GM18951 (cell line): ENCODE results near the gene TBC1D9B.

Experiments used
- POLR2A ChIP-seq: IDR thresholded peaks from 4 replicates; pipeline ENCODE4 v1.6.1; 2011; ENCODE audit warnings: mild to moderate bottlenecking; ENCODE audit not compliant: insufficient read length, insufficient read depth; ENCODE audit errors: extremely low read depth
- in situ Hi-C: fragments of 300-500 bp; cut with MboI; formaldehyde crosslinking; loops from one replicate; pipeline ENCODE4 v1.12.0; 2022; ENCODE audit warnings: low sequenced_read_pairs, mixed read lengths, inconsistent platforms; ENCODE audit not compliant: unreplicated experiment

The TBC1D9B gene

DNA sequence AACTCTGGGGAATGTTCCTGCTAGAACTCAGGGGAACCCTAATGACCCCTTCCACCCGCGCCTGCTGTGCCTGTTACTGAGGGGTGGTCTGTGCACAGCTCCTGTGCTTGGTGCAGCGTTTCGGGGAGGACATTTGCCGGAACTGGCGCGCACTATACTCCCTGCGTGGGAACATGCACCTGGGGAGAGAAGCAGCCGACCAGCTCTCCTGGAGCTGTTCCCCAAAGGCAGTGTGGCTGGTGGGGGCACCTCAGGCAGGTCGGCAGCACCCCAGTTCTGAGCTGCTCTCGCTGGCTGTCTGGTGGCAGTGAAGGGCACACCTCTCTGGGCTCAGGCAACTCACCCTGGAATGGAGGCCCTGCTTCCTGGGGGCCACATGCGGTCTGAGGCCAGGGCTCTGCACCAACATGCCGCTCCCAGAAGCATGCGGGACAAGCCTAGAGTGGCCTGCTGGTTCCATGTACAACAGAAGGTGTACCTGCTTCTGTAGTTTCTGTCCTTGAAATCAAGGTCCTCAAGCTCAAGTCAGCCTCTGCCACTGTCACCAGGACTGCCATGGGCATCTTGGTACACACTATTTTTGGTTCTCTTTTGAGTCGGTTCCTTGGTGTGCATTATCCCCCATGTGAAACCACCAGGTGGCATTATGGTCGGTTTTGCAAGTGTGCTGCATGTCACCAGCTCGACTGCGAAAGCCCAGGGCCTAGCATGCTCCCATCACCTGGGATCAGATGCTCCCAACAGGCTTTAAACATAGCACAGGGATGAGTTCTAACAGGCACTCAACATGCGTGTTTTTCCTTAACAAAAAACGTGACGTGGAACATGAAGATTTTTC lies 41.2 kb downstream of the TBC1D9B start:
- no peak for TF ChIP-seq POLR2A
- in situ Hi-C loops: no loop called here

DNA sequence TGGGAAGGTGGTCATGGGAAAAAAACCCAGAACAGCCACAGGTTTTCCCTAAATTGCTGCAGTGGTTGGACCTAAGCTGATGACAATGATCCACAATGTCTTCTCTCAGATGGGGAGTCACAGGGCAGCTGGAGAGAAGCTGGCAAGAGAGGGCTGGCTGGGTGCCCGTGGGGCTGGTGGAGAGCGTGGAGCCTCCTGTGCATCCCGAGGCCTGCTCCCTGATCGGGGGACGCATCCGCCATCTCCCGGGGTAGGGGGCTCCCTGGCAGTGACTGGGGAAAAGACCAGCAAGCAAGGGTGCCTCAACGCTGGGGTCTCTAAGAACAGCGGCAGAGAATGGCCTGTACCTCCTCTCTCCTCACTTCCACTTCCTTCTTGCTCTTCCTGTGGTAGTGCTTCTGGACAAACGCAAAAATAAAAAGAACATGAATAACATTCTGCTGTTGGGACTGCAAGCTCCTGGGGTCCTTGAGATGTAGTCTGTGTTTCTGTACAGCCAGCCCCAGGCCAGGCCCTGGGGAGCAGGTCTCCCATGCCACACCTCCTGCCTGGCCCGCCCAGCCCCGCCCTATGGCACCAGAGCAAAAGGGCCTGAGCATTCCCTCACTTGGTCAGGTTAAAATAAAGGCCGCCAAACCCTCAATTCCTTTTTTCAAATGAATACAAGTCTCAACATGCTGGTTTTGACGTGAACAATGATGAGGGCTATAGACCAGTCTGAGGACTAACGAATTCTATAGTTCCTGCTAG lies 42.0 kb downstream of the TBC1D9B start:
- in situ Hi-C loops: no loop called here
- TF ChIP-seq POLR2A: no peak

DNA sequence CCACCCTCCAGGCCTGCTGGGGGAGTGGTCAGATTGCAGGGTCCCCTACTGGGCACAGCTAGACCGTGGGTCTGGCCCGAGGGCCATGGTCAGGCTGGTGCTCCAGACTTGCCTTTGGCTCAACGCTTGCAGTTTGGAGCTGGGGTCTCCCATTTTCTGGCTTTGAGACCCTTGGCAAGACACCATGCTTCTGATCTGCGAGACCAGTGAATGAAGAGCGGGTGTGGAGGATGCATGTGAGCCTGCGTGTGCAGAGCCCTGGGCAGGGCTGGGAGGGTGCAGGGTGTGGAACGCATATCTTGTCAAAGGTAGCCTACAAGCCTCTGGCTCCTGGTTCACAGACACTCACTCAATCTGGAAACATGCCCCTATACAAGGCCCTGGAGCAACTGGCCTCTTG lies 43.0 kb downstream of the TBC1D9B start:
- no peak for TF ChIP-seq POLR2A
- in situ Hi-C loops: no loop called here

DNA sequence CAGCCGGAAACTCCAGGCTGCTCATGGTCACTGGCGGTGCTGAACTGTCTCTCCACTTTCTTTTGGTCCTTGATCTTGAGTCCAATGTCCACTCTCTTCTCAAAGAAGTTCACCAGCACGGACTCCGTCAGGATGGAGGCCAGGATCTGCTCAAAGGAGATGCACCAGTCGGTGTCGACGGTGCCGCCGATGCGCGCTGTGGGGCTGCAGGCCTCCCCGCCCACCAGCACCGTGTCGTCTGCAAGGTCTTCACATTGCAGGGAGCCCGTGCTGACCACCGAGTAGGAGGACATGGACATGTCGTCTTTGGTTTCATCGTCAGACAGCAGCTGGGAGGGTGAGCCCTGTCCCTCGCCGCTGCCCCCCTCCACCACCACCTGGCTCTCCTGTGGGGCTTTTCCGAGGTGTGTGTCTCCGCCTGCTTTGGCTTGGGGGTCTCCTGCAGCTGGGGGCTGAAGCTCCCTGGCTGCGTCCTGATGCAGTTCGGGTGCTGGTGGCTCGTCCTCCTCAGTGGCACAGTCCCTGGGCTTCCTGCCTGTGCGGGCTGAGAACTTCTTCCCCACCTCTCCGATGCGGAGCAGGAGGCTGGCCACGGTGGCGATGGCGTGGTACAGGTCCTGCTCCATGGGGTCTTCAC lies 44.1 kb downstream of the TBC1D9B start:
- in situ Hi-C loops: no loop called here
- no peak for TF ChIP-seq POLR2A

DNA sequence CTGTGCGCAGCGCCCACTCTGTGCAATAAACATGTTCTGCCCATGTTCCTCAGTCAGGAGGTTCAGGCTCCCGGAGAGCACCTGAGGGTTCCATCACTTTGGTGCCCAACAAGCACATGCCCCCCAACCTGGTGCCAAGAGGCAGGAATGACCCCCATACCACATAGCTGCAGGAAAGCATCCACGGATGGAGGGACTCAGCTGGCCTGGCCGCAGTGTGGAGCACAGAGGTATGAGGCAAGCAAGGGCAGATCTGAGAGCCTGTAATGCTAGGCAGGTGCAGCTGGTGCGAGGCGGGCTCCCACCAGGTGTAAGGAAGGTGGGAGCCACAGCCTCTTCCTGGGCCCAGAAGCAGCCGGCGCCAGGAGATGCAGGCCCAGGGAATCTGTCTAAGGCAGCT lies 44.8 kb downstream of the TBC1D9B start:
- in situ Hi-C loops: no loop called here
- no peak for TF ChIP-seq POLR2A

GRCh38 chr5:179862296-179862695 lies 45.4 kb downstream of the TBC1D9B start:
- in situ Hi-C loops: no loop called here
- no peak for TF ChIP-seq POLR2A

- in situ Hi-C loops: no loop called here
- TF ChIP-seq POLR2A: no peak
These were observed 47.4 kb downstream of the TBC1D9B start for GRCh38 chr5:179860301-179860700.

- in situ Hi-C loops: no loop called here
- TF ChIP-seq POLR2A: peak; percentile 82
These were observed 48.9 kb downstream of the TBC1D9B start, which contains the start of gene MRNIP for GRCh38 chr5:179858586-179859427. MRNIP (minus strand) TSS chr5:179858817; CDS start chr5:179858796, 21 bp downstream.

DNA sequence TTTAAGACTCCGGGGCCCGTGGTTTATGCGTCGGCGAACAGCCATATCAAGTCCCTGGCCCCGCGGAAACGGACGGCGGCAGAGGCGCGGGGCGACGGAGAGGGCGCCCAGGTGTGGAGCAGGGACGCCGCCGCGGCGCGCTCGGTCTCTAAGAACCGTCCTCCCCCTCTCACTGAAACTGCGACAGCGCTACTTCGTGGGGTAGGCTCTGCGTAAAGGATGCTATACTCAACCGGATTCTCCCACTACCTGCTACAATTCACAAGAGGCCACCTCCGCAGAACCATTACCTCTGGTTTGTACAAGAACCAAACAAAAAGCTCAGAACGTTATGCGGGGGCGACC lies 49.5 kb downstream of the TBC1D9B start:
- in situ Hi-C loops: no loop called here
- TF ChIP-seq POLR2A: no peak

GRCh38 chr5:179854356-179854755 lies 53.3 kb downstream of the TBC1D9B start:
- TF ChIP-seq POLR2A: no peak
- in situ Hi-C loops: no loop called here

- no peak for TF ChIP-seq POLR2A
- in situ Hi-C loops: no loop called here
These were observed 54.6 kb downstream of the TBC1D9B start for GRCh38 chr5:179852993-179853547.

- in situ Hi-C loops: no loop called here
- no peak for TF ChIP-seq POLR2A
These were observed 66.1 kb downstream of the TBC1D9B start for GRCh38 chr5:179841621-179842020.
